Loucy (cell line): ENCODE data around the gene TSPAN17.

Experiments used
- H2AFZ ChIP-seq: fragments of 200-600 bp; sonication (generic); 2 replicates; pipeline ENCODE4 v1.6.0; 2016; ENCODE audit warnings: antibody characterized with exemption, mild to moderate bottlenecking, low read length, moderate library complexity
- H3F3A ChIP-seq: fragments of 200-600 bp; 2 replicates; pipeline ENCODE4 v1.6.0; 2016; ENCODE audit warnings: antibody characterized with exemption, low read depth, mild to moderate bottlenecking
- H3K27me3 ChIP-seq: fragments of 200-600 bp; sonication (generic); 2 replicates; pipeline ENCODE4 v1.6.1; 2014; ENCODE audit warnings: low read length, mild to moderate bottlenecking; ENCODE audit not compliant: insufficient read depth, poor library complexity, severe bottlenecking
- H3K36me3 ChIP-seq: fragments of 200-600 bp; sonication (generic); 2 replicates; pipeline ENCODE4 v1.6.1; 2016; ENCODE audit warnings: low read length; ENCODE audit not compliant: insufficient read depth
- H3K4me1 ChIP-seq: fragments of 200-600 bp; sonication (generic); 2 replicates; pipeline ENCODE4 v1.5.1; 2014; ENCODE audit warnings: low read length, mild to moderate bottlenecking; ENCODE audit not compliant: insufficient read depth, poor library complexity, severe bottlenecking
- H3K4me2 ChIP-seq: fragments of 200-600 bp; sonication (generic); 2 replicates; pipeline ENCODE4 v1.6.0; 2014; ENCODE audit warnings: antibody characterized with exemption, low read length, low read depth, mild to moderate bottlenecking; ENCODE audit not compliant: poor library complexity, severe bottlenecking
- H3K4me3 ChIP-seq: fragments of 200-600 bp; sonication (generic); 2 replicates; pipeline ENCODE4 v1.5.1; 2014; ENCODE audit warnings: low read length, mild to moderate bottlenecking, mixed read lengths; ENCODE audit not compliant: poor library complexity, severe bottlenecking
- H3K79me2 ChIP-seq: fragments of 200-600 bp; sonication (generic); 2 replicates; pipeline ENCODE4 v1.6.1; 2014; ENCODE audit warnings: low read length; ENCODE audit not compliant: insufficient read depth
- H3K9ac ChIP-seq: fragments of 200-600 bp; sonication (generic); 2 replicates; pipeline ENCODE4 v1.6.0; 2014; ENCODE audit warnings: mild to moderate bottlenecking, low read depth, low read length, moderate library complexity; ENCODE audit not compliant: poor library complexity, severe bottlenecking
- H3K9me2 ChIP-seq: fragments of 200-600 bp; sonication (generic); replicated peaks from 2 replicates; pipeline ENCODE4 v1.6.1; 2016; ENCODE audit warnings: low read depth, low read length, mixed read lengths
- H3K9me3 ChIP-seq: fragments of 200-600 bp; sonication (generic); 2 replicates; pipeline ENCODE4 v1.6.1; 2014; ENCODE audit warnings: mild to moderate bottlenecking, antibody characterized with exemption, low read length, low read depth; ENCODE audit not compliant: insufficient read depth
- H4K20me1 ChIP-seq: fragments of 200-600 bp; sonication (generic); 2 replicates; pipeline ENCODE4 v1.6.0; 2014; ENCODE audit warnings: antibody characterized with exemption, low read length, mild to moderate bottlenecking; ENCODE audit not compliant: insufficient read depth, poor library complexity, severe bottlenecking
- CTCF ChIP-seq: fragments of 200-600 bp; sonication (generic); conservative IDR thresholded peaks from 2 replicates; pipeline ENCODE4 v1.5.1; 2014; ENCODE audit warnings: mild to moderate bottlenecking, antibody characterized with exemption, low read length
- EZH2phosphoT487 ChIP-seq: fragments of 200-600 bp; IDR thresholded peaks from 2 replicates; pipeline ENCODE4 v1.6.1; 2018; ENCODE audit warnings: antibody characterized with exemption, mild to moderate bottlenecking, moderate library complexity, borderline replicate concordance

TSPAN17 gene

DNA sequence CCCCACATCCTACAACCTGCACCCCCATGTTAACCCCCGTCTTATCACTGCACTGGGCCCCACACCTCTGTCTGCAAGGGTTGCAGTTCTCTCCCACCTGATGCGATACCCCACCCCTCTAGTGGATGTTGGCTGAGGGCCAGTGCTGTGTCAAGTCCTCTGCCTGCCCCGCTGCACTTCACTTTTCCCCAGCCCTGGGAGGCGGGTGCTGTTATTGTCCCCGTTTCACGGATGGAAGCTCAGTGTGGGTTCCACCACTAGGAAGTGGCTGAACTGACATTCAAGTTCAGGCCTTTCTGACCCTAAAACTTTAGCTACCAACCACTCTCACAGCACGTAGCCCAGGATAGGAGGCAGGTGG, 20.4 kb upstream of the TSPAN17 start:
- H3K27me3 ChIP-seq: no peaks in the 10 kb centered on the region
- H3F3A ChIP-seq: no peaks in the 10 kb centered on the region
- H3K9me3 ChIP-seq: no peaks in the 10 kb centered on the region
- no peak overlapping the region for H3K9ac ChIP-seq
- no peaks in the 10 kb centered on the region for H3K36me3 ChIP-seq
- H3K4me2 ChIP-seq: no peak overlapping the region
- H3K4me1 ChIP-seq: no peaks in the 10 kb centered on the region
- H3K4me3 ChIP-seq: no peak overlapping the region
- no peaks in the 10 kb centered on the region for H3K79me2 ChIP-seq
- no peaks in the 10 kb centered on the region for H3K9me2 ChIP-seq
- TF ChIP-seq EZH2phosphoT487 (no peak), CTCF (no peak)
- no peaks in the 10 kb centered on the region for H4K20me1 ChIP-seq
- no peak overlapping the region for H2AFZ ChIP-seq

DNA sequence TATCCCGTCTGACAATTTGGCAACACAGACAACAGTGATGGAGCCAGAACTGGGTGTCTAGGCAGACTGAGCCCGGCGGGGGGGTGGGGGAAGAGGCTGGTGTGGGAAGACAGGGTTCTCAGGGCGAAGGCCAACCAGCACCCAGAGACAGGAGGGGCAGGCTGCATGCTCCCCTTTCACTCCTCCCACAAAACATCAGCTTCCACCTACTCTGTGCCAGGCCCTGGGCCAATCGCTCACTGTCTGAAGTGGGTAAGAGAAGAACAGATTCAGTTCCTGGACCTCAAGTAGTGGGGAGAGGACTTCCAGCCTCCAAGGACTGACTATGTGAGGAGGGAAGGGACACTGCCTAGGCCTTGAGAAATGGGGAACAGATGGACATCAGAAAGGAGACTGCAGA, 19.7 kb upstream of the TSPAN17 start:
- TF ChIP-seq EZH2phosphoT487: no peak
- no peak for TF ChIP-seq CTCF
- Histone ChIP-seq H3K79me2 (no peaks in the 10 kb centered on the region), H3K36me3 (no peaks in the 10 kb centered on the region), H3K4me3 (no peak overlapping the region), H3K4me2 (no peak overlapping the region), H3K9me2 (no peaks in the 10 kb centered on the region), H3K27me3 (no peaks in the 10 kb centered on the region), H2AFZ (no peak overlapping the region), H4K20me1 (no peaks in the 10 kb centered on the region), H3K9ac (no peak overlapping the region), H3F3A (no peaks in the 10 kb centered on the region), H3K9me3 (no peaks in the 10 kb centered on the region), H3K4me1 (no peaks in the 10 kb centered on the region)

- Histone ChIP-seq H3K4me1 (no peaks in the 10 kb centered on the region), H3K4me2 (no peak overlapping the region), H2AFZ (no peak overlapping the region), H3K27me3 (no peaks in the 10 kb centered on the region), H3K9me2 (no peaks in the 10 kb centered on the region), H3K9ac (no peak overlapping the region), H3K79me2 (no peaks in the 10 kb centered on the region), H3K9me3 (no peaks in the 10 kb centered on the region), H4K20me1 (no peaks in the 10 kb centered on the region), H3F3A (no peaks in the 10 kb centered on the region), H3K36me3 (no peaks in the 10 kb centered on the region), H3K4me3 (no peak overlapping the region)
- no peak for TF ChIP-seq CTCF
- TF ChIP-seq EZH2phosphoT487: no peak
Observed at GRCh38 chr5:176628406-176629228, 18.7 kb upstream of the TSPAN17 start.
